Stomach (tissue), 4 donors: ENCODE results near the gene RBBP4.

Experiments used
- CTCF ChIP-seq, 7 experiments: fragments of 450-650 bp in 4 of 7; fragments of 200-600 bp in 3 of 7; sonication (generic) in 3 of 7; IDR thresholded peaks; one replicate each; pipeline ENCODE4 v1.5.1; 2016 to 2019; ENCODE audit warnings: antibody characterized with exemption in 7 of 7, control low read depth in 2 of 7, mild to moderate bottlenecking in 1 of 7
- EP300 ChIP-seq: sonication (generic); formaldehyde crosslinking; IDR thresholded peaks from one replicate; pipeline ENCODE4 v1.6.1; 2017; ENCODE audit warnings: antibody characterized with exemption
- POLR2A ChIP-seq, 4 donors: fragments of 450-650 bp; IDR thresholded peaks; one replicate each; pipeline ENCODE4 v1.6.1; 2016; ENCODE audit warnings: antibody characterized with exemption in 4 of 4, control low read depth in 2 of 4, mild to moderate bottlenecking in 1 of 4, moderate library complexity in 1 of 4
- POLR2AphosphoS5 ChIP-seq, 3 donors: sonication (generic); formaldehyde crosslinking; IDR thresholded peaks; one replicate each; pipeline ENCODE4 v1.6.1; 2016; ENCODE audit warnings: antibody characterized with exemption in 3 of 3

- TF ChIP-seq CTCF (IDR thresholded peaks at IDR 0.05) (no peak), POLR2A (IDR thresholded peaks at IDR 0.05) (no peak), EP300 (no peak), POLR2AphosphoS5 (IDR thresholded peaks at IDR 0.05) (no peak)
Measured at GRCh38 chr1:32733582-32734321, 82.7 kb downstream of the RBBP4 start.
